ENCODE results near the gene OAS3. TPM values are rescaled to one million over a fixed set of nuclear protein-coding genes. Genes with fewer than 3 reads are reported as not detected.
A peak's percentile ranks its signal among the peaks of the same experiment; 100 is the strongest.
"Not testable (repeated sequence)": the region's sequence is repeated elsewhere in the genome, so short reads cannot be mapped to it uniquely, and the experiment has no call there.

Gene OAS3
- total and polyA plus RNA-seq, 2 donors (not counting 1 experiment from before 2014, with no cell fraction given): 16.5 to 24.9 TPM

- intact Hi-C loops (cut with micrococcal nuclease): loop anchor here (2.0 kb wide), 1 partner anchor 16 kb away; no protein-coding TSS in a partner anchor
- Histone ChIP-seq H3K9ac (ENCODE audit: low read length) (no peak overlapping the region), H3K79me2 (ENCODE audit: control insufficient read depth, insufficient read depth, low read length) (no peaks in the 10 kb centered on the region), H2AFZ (ENCODE audit: insufficient read depth, low read depth, low read length, poor library complexity, severe bottlenecking) (no peak overlapping the region), H3K4me3 (ENCODE audit: control extremely low read depth in 1 of 5, extremely low read depth in 1 of 5, insufficient read depth in 1 of 5, low read depth in 2 of 5, low read length in 4 of 5) (no peak overlapping the region), H3K27ac (ENCODE audit: low read length in 2 of 2) (peak overlapping the region in 1 of 2 donors; percentile 52), H3K4me1 (ENCODE audit: control insufficient read depth in 2 of 2, insufficient read depth in 2 of 2, low read length in 2 of 2) (peaks cover 20 to 36% of the 10 kb centered on the region in 2 donors), H3K4me2 (replicated peaks; ENCODE audit: low read depth, low read length, poor library complexity, severe bottlenecking) (no peak overlapping the region), H3K9me3 (ENCODE audit: control extremely low read depth in 1 of 3, control insufficient read depth in 2 of 3, insufficient read depth in 1 of 3, low read length in 2 of 3) (peaks cover 0 to 7% (median 0%) of the 10 kb centered on the region in 3 donors), H3K36me3 (replicated peaks in 1 of 2; ENCODE audit: control extremely low read depth in 1 of 2, control insufficient read depth in 1 of 2, extremely low read depth in 1 of 2, insufficient read depth in 2 of 2, low read length in 1 of 2) (peaks cover 0 to 26% of the 10 kb centered on the region in 2 experiments), H3K27me3 (replicated peaks in 1 of 4; ENCODE audit: control extremely low read depth in 1 of 4, control insufficient read depth in 3 of 4, insufficient read depth in 4 of 4, low read length in 3 of 4) (no peaks in the 10 kb centered on the region), H4K20me1 (ENCODE audit: control insufficient read depth, insufficient read depth, low read length, poor library complexity, severe bottlenecking) (no peaks in the 10 kb centered on the region)
- Mint-ChIP-seq H3K27ac (peak overlapping the region; percentile 83), H3K4me1 (peaks cover 42% of the 10 kb centered on the region), H3K9me3 (ENCODE audit: insufficient read depth) (no peaks in the 10 kb centered on the region), H3K27me3 (no peaks in the 10 kb centered on the region), H3K4me3 (peak overlapping the region; percentile 61)
- ATAC-seq (ENCODE audit: low read depth) (no peak), DNase-seq (peak; percentile 48)
- ChIA-PET CTCF (interaction anchor here (1.1 to 2.1 kb wide), 5 partner anchors 14 to 68 kb away, joined by 3 to 7 read pairs (median 4); partner anchors contain the start of gene OAS3), POLR2A (interaction anchor here (1.1 kb wide), 1 partner anchor 18 kb away, joined by 4 read pairs; the partner anchor contains the start of gene OAS1)
- WGBS (ENCODE audit: insufficient coverage): 24% methylated on average over 3 of the region's 7 CpGs
- no peak for TF ChIP-seq EZH2 (IDR thresholded peaks at IDR 0.05; ENCODE audit: borderline replicate concordance, insufficient read depth, low read depth, low read length, poor library complexity, severe bottlenecking)
- no peak for TF ChIP-seq CTCF (IDR thresholded peaks at IDR 0.05)
Observed at GRCh38 chr12:112924986-112925385, 13.3 kb upstream of the OAS3 start.

- WGBS (ENCODE audit: insufficient coverage): 36% methylated on average over 2 of the region's 7 CpGs
- H3K9me3 Mint-ChIP-seq (ENCODE audit: insufficient read depth); H2AFZ ChIP-seq (ENCODE audit: insufficient read depth, low read depth, low read length, poor library complexity, severe bottlenecking); H3K4me3 ChIP-seq (ENCODE audit: control extremely low read depth in 1 of 5, extremely low read depth in 1 of 5, insufficient read depth in 1 of 5, low read depth in 2 of 5, low read length in 4 of 5); POLR2A ChIA-PET; H3K4me2 ChIP-seq (replicated peaks; ENCODE audit: low read depth, low read length, poor library complexity, severe bottlenecking); H4K20me1 ChIP-seq (ENCODE audit: control insufficient read depth, insufficient read depth, low read length, poor library complexity, severe bottlenecking); H3K27me3 ChIP-seq (replicated peaks in 1 of 4; ENCODE audit: control extremely low read depth in 1 of 4, control insufficient read depth in 3 of 4, insufficient read depth in 4 of 4, low read length in 3 of 4); H3K9ac ChIP-seq (ENCODE audit: low read length); H3K27me3 Mint-ChIP-seq; H3K79me2 ChIP-seq (ENCODE audit: control insufficient read depth, insufficient read depth, low read length): not testable (repeated sequence)
- intact Hi-C loops (cut with micrococcal nuclease): loop anchor here (2.0 kb wide), 1 partner anchor 20 kb away; the partner anchor contains the start of gene OAS1
- H3K4me1 Mint-ChIP-seq: peaks cover 42% of the 10 kb centered on the region
- CTCF ChIA-PET: interaction anchor here (1.2 to 2.1 kb wide), 2 partner anchors 10 to 26 kb away, joined by 3 to 7 read pairs; no protein-coding TSS in a partner anchor
- H3K4me3 Mint-ChIP-seq: peak overlapping the region; percentile 64
- DNase-seq (peak; percentile 73), ATAC-seq (ENCODE audit: low read depth) (peak; percentile 36)
- Histone ChIP-seq H3K4me1 (ENCODE audit: control insufficient read depth in 2 of 2, insufficient read depth in 2 of 2, low read length in 2 of 2) (peaks cover 20 to 36% of the 10 kb centered on the region in 2 donors), H3K27ac (ENCODE audit: low read length in 2 of 2) (peak overlapping the region; percentile 66 to 69), H3K9me3 (ENCODE audit: control extremely low read depth in 1 of 3, control insufficient read depth in 2 of 3, insufficient read depth in 1 of 3, low read length in 2 of 3) (peaks cover 0 to 12% (median 0%) of the 10 kb centered on the region in 3 donors), H3K36me3 (replicated peaks in 1 of 2; ENCODE audit: control extremely low read depth in 1 of 2, control insufficient read depth in 1 of 2, extremely low read depth in 1 of 2, insufficient read depth in 2 of 2, low read length in 1 of 2) (peaks cover 0 to 17% of the 10 kb centered on the region in 2 experiments)
- peak overlapping the region; percentile 86 for H3K27ac Mint-ChIP-seq
Observed at GRCh38 chr12:112926416-112927033, 11.7 kb upstream of the OAS3 start.
